Ishikawa (cell line): ENCODE measurements around the gene EYA2.

Experiments
- CEBPB ChIP-seq: IDR thresholded peaks from 2 replicates; pipeline ENCODE4 v1.6.1; 2012
- EGR1 ChIP-seq: IDR thresholded peaks from 2 replicates; pipeline ENCODE4 v1.6.1; 2012
- EP300 ChIP-seq: IDR thresholded peaks from 2 replicates; pipeline ENCODE4 v1.6.1; 2012; ENCODE audit warnings: borderline replicate concordance
- NFIC ChIP-seq: IDR thresholded peaks from 2 replicates; pipeline ENCODE4 v1.6.1; 2012
- RAD21 ChIP-seq: IDR thresholded peaks from 2 replicates; pipeline ENCODE4 v1.6.1; 2012; ENCODE audit warnings: low read depth
- TEAD4 ChIP-seq: IDR thresholded peaks from 2 replicates; pipeline ENCODE4 v1.6.1; 2012
- USF1 ChIP-seq: IDR thresholded peaks from 2 replicates; pipeline ENCODE4 v1.6.1; 2012
- ZBTB7A ChIP-seq: IDR thresholded peaks from 2 replicates; pipeline ENCODE4 v1.6.1; 2012; ENCODE audit warnings: low read depth

DNA sequence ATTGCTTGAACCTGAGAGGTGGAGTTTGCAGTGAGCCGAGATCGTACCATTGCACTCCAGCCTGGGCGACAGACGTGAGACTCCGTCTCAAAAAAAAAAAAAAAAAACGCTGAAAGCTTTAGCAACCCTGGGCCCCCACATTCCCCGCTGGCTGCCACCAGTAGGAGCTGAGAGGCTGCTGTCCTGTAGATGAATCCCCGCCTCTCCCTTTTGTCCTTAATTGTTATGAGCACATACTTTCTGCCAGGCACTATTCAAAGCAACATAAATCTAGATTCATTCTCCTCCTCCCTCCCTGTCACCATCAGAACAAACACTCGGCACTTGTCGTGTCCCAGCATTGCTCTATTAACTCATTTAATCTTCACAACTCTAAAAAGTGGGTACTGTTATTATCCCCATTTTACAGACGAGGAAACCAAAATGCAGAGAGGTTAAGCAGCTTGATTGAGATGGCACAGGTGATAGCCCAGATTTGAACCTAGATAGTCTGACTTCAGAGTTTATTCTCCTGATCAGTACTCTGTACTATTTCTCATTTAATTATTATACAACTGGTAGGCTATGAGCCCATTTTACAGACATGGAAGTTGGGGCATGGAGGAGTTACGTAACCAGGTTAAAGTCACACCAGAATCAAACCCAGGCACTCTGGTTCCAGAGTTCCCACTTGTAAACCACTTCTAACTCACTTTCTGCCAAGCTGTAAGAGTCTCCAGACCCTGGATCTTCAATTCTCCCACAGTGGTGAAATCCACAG lies 97.4 kb downstream of the EYA2 start:
- no peak for TF ChIP-seq EP300
- no peak for TF ChIP-seq RAD21
- TF ChIP-seq EGR1 = no peak
- no peak for TF ChIP-seq CEBPB
- TF ChIP-seq TEAD4 = no peak
- TF ChIP-seq ZBTB7A = no peak
- no peak for TF ChIP-seq USF1
- TF ChIP-seq NFIC = no peak
